HG03159 (cell line): ENCODE measurements around the gene GABBR2.
"Not testable (repeated sequence)": the region's sequence is repeated elsewhere in the genome, so short reads cannot be mapped to it uniquely, and the experiment has no call there.

Experiments used
- ATAC-seq: cut with Tn5 transposase; IDR thresholded peaks from one replicate; pipeline ENCODE4 v1.9.1; 2021; ENCODE audit warnings: mild to moderate bottlenecking, moderate library complexity; ENCODE audit not compliant: unreplicated experiment

The GABBR2 gene

GRCh38 chr9:98688710-98689495 lies 19.8 kb downstream of the GABBR2 start:
- no peak for ATAC-seq

DNA sequence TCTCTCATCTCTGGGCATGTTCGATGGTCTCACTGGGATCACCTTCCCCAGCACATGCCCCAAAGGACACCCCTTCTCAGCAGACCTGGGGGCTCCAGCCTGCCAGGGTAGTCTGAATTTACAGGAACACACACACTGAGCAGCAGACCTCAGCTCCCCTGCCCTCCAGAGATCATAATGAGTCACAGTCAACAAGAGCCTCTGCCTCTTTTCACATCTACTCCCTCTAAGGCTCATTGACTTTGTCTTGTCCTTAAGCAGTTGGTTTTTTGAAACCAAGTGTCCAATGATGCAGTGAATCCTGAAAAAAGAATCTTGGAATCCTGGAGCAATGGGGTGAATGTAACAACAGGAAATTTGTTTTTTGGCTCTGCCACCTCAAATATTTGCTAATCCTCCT lies 20.8 kb downstream of the GABBR2 start:
- ATAC-seq, result no peak

DNA sequence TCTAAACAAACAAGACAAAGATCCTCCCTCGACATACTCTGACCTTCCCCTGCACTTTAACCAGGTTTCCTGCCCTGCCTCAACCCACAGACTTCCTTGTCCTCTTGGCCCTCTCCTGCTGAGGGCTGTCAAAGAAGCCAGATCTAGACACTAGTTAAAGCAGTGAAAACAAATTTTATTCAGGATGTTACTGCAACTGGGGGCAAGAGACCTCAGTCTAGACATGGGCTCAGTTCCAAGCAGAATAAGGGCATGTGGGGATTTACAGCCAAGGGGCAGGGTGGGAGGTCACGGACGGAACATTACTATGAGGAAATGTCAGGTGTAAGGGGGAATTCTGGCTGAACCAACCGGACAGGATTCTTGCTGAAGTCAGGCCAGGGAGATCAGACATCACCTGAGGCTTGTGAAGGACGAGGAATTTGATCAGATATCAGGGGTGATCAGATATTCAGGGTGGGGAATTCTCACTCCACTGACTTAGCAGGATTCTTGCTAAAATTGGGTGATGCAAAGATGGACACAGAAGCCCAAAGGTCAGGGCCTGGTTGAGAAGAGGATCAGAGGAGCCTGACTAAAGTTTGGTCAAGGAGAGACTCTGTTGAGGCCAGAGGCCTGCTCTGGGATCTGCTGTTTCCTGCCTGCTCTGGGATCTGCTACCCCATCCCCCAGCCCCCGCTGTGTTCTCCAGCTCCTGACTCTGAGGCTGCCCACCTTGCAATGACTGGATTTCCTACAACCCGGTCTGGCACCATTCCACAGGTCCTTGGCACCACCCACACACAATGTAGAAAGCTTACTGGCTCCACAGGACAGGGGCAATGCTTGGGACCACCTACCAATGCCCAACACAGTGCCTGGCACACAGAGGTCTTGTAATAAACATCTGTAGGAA lies 21.5 kb downstream of the GABBR2 start:
- ATAC-seq, result no peak

GRCh38 chr9:98684816-98685215 lies 23.9 kb downstream of the GABBR2 start:
- ATAC-seq, result not testable (repeated sequence)

DNA sequence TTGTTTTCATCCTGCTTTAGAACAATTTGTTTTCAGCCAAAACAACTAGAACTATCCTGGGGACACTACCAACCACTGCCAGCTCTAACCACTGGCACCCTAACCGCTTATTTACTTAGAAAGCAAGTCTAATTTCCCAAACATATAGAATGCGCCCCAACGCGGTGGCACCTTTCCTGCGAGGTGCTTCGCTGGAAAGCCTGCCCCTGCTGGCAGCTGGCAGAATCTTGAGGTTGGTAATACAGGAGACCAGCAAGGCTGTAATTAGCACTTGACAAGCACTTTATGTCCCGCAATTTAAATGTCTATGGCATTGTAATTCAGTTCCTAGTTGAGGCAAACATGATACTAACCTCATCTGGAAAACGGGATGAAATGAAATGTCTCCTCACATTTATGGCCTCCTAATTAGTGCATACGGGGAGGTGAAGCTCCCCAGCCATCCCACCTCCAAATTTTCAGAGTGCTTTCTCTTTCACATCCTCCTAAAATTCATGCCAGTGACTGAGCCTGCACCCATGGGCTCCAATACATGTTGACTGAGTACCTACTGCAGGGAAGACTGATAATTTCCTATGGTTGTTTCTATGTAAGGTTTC lies 30.4 kb downstream of the GABBR2 start:
- ATAC-seq, result no peak

DNA sequence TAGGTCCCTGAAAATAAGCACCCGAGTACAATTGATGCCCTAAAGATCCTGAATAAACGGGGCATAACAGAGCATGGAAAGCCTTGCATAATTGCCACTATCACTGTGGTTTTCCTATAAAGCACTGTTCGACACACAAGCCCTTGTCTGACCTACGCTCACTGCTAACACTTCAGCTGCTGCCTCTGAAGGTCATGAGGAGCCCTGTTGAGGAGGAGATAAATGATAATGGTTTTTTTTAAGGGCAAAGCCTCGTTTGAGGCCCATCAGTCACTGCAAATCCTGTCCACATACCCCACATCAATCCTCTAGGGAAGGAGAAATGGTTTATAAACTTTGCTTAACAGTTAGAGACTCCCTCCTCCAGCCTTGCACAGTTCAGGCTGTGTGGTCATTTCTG lies 35.1 kb downstream of the GABBR2 start:
- ATAC-seq, result no peak

DNA sequence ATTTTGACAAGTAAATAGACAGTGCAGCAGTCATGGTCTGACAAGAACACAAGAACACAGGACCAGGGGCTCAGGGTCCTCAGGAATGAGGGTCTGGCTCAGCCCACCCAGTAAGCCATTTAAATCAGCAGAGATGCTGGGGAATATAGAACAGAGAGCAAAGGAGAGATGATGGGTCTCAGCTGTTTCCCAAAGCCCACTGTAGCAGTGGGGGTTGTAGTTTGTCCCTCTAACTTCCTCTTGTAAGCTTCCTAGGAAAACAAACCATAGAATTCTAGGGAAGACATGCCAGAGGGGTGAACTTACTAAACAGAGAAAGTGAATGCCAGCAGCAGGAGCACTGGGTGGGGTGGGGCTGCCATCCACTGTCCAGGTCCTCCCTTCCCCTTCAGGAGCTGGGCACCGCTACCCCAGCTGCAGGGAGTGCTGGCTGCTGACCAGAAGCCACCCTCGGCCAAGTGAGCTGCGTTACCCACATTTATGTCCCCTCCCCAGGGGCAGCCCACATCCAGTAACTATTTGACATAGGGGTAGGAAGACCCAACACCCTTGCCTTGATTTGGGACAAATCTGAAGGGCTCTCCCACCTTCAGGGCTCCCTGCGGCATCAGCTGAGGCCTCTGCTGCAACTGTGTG lies 41.6 kb downstream of the GABBR2 start:
- no peak for ATAC-seq

GRCh38 chr9:98665501-98665900 lies 43.2 kb downstream of the GABBR2 start:
- ATAC-seq, result no peak

DNA sequence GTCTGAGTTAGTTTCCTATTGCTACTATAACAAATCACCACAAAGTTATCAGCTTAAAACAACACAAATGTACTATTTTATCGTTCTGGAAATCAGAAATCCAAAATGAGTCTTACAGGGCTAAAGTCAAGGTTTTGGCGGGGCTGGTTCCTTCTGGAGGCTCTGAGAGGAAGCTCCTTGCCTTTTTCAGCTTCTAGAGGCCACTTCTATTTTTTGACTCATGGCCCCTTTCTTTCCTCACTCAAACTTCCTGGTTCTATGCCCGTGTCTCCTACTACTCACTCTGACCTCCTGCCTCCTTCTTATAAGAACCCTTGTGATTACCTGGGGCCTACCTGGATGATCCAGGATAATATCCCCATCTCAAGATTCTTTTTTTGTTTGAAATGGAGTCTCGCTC lies 48.2 kb downstream of the GABBR2 start:
- no peak for ATAC-seq

DNA sequence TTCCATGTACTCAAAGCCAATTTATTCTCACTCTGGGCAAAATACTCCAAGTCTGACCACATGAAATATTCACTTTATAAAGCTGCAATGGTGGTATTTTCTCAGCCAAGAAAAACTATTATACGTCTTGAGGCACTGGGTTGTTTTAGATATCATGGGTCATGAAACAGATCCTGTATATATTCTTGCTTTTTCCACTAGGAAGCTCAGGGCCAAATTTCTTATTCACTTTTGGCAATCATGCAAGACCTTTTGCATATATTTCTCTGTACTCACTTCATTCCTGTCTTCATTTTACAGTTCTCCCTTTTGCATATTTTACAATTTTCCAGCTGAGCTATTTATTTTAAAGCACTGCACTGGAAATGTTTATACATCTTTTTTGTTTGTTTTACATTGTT lies 49.8 kb downstream of the GABBR2 start:
- ATAC-seq, result no peak

- ATAC-seq, result no peak
Measured at GRCh38 chr9:98657897-98658296, 50.8 kb downstream of the GABBR2 start.

GRCh38 chr9:98656511-98656910 lies 52.2 kb downstream of the GABBR2 start:
- no peak for ATAC-seq

- ATAC-seq, result not testable (repeated sequence)
Measured at GRCh38 chr9:98655428-98655827, 53.3 kb downstream of the GABBR2 start.

- no peak for ATAC-seq
Measured at GRCh38 chr9:98654247-98654646, 54.5 kb downstream of the GABBR2 start.

- ATAC-seq, result no peak
Measured at GRCh38 chr9:98652741-98653140, 56.0 kb downstream of the GABBR2 start.

DNA sequence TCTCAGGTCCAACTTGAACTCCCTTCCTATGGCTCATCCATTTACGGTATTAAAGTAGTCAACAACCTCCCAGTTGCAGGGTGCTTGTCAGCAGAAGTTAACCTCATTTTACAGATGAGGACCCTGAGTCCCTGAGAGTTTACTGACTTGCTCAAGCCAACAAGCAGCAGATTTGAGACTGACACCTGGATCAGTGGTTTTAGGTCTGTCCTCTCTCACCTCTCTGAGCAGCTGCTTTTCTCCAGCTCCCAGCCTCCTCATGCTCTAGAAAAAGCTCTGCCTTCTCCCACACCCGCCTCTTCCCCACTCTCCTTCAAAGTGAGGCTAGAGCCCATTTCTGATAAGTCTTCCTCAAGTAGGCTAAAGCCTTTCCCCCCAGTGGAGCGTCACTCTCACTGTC lies 56.4 kb downstream of the GABBR2 start:
- no peak for ATAC-seq

DNA sequence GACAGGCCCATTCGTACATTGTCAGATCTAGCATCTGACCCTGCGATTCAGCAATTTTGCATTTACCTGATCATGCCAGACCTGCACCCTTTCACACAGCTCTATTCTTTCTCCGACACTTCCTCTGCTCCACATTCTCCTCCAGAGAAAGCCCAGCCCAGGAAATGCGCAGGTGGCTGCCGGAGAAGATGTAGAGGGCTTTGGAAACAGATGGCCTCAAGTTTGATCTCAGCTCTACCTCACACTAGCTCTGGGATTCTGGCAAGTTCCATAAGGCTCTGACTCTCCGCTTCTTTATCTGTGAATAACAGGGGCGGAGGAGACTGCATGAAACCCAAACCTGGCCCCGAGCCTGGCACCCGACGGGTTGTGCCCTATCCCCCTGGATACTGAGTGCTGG lies 61.5 kb downstream of the GABBR2 start:
- ATAC-seq, result no peak

DNA sequence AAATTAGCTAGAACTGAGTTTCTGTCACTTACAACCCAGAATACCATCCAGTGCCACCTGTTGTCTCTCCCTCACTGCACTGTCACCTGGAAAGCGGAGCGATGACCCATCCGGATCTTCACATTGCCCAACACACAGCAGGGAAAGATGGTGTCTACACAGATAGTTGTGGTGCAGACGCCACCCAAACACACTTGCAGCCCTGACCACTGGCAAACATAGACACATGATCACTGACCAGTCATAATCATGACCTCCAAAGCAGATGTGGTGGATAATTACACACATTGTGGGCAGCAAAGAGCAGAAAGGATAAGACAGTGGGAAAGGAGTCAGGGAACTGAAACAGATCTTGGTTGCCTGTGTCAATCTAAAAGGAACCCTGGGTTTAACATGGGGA lies 64.7 kb downstream of the GABBR2 start:
- ATAC-seq, result no peak

GRCh38 chr9:98642661-98643312 lies 65.9 kb downstream of the GABBR2 start:
- ATAC-seq, result no peak

- ATAC-seq, result no peak
Measured at GRCh38 chr9:98641695-98642094, 67.0 kb downstream of the GABBR2 start.

- ATAC-seq, result no peak
Measured at GRCh38 chr9:98640394-98640793, 68.3 kb downstream of the GABBR2 start.
